AG04449 (cell line): ENCODE results near the gene ALX3.

Source experiments
- CTCF ChIA-PET: fragments of 350-600 bp; formaldehyde crosslinking; extraction: SDS; loops from one replicate; lab custom pipeline; 2021; ENCODE audit warnings: antibody characterized with exemption; lab: Yijun Ruan, JAX
- POLR2A ChIA-PET: fragments of 400-600, 350-600 bp; formaldehyde crosslinking; extraction: SDS; loops from one replicate; lab custom pipeline; 2020; ENCODE audit warnings: antibody characterized with exemption, inconsistent platforms; lab: Yijun Ruan, JAX
- DNase-seq: peaks from one replicate; pipeline ENCODE4 v3.0.0-alpha.2; 2010; ENCODE audit warnings: low read depth, low spot score
- H3K4me3 ChIP-seq: 2 replicates; pipeline ENCODE4 v1.5.1; 2011; ENCODE audit warnings: low read depth, mild to moderate bottlenecking, control low read depth, low read length
- TF ChIP-seq, protein P1 (sequence below): IDR thresholded peaks from one replicate; pipeline ENCODE4 v1.5.1; 2011; ENCODE audit warnings: mild to moderate bottlenecking, moderate library complexity, low read length, control low read depth, inconsistent platforms; ENCODE audit not compliant: insufficient read depth; ENCODE audit errors: missing control alignments

Gene ALX3

DNA sequence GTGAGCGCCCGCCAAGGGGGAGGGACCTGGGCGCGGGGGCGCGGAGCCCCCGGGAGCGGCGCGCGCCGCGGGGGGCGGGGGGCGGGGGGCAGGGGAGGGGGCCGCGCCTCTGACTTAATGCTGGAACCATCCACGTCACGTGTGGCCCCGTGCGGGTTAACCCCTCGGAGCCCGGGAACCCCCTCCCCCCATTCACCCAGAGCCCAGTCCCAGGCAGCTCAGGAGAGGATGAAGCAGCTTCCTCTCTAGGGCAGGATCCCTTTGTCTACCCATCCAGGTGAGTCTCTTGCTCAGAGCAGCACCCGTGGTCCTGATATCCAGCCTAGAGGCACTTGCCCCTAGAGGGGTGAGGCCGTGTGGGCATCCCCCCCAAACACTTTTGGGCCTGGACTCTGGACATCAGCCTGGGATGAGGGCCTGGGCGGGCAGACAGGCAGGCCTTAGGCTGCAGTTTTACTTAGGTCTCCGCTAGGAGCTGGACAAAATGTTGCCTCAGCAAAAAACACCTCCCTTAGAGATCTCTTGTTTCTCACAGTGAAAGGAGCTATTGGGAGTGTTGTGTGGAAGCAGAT is at the start of gene ALX3:
ALX3 (minus strand) TSS at position 2 of the 572 bp plus-strand sequence. CDS start 60 bp downstream, outside the sequence.
- TF ChIP-seq, protein P1, sequence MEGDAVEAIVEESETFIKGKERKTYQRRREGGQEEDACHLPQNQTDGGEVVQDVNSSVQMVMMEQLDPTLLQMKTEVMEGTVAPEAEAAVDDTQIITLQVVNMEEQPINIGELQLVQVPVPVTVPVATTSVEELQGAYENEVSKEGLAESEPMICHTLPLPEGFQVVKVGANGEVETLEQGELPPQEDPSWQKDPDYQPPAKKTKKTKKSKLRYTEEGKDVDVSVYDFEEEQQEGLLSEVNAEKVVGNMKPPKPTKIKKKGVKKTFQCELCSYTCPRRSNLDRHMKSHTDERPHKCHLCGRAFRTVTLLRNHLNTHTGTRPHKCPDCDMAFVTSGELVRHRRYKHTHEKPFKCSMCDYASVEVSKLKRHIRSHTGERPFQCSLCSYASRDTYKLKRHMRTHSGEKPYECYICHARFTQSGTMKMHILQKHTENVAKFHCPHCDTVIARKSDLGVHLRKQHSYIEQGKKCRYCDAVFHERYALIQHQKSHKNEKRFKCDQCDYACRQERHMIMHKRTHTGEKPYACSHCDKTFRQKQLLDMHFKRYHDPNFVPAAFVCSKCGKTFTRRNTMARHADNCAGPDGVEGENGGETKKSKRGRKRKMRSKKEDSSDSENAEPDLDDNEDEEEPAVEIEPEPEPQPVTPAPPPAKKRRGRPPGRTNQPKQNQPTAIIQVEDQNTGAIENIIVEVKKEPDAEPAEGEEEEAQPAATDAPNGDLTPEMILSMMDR = no peak
- POLR2A ChIA-PET = interaction anchor here (0.8 to 0.9 kb wide), 2 partner anchors 8 to 13 kb away, joined by 3 read pairs; no protein-coding TSS in a partner anchor
- CTCF ChIA-PET = interaction anchor here (0.8 to 3.1 kb wide), 12 partner anchors 8 to 46 kb away, joined by 3 to 23 read pairs (median 4); no protein-coding TSS in a partner anchor
- no peak for DNase-seq
- no peak within 1 kb of the TSS for H3K4me3 ChIP-seq

DNA sequence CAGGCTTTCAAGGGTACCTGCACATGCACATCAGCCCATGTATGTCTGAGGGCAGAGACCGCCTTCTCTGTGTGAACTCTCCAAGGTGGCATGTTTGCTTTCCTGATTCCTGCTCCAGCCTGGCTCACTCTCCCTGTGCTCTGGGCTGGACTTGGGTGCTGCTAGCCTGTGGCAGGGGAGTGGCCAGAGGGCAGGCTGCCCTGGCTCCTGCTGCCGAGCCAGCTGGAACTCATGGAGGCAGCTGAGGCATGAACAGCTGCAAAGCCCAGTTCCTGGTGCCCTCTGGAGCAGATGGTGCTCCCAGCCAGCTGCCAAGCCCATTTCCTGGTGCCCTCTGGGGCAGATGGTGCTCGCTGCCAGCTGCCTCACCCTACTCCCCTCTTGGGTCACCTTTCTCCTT is 49.4 kb upstream of the ALX3 start:
- POLR2A ChIA-PET = no interaction called here
- CTCF ChIA-PET = interaction anchor here (1.0 to 8.0 kb wide), 3 partner anchors 17 to 90 kb away, joined by 4 to 156 read pairs (median 5); no protein-coding TSS in a partner anchor
- no peak for DNase-seq
- TF ChIP-seq, protein P1 = no peak
- H3K4me3 ChIP-seq = no peak overlapping the region

DNA sequence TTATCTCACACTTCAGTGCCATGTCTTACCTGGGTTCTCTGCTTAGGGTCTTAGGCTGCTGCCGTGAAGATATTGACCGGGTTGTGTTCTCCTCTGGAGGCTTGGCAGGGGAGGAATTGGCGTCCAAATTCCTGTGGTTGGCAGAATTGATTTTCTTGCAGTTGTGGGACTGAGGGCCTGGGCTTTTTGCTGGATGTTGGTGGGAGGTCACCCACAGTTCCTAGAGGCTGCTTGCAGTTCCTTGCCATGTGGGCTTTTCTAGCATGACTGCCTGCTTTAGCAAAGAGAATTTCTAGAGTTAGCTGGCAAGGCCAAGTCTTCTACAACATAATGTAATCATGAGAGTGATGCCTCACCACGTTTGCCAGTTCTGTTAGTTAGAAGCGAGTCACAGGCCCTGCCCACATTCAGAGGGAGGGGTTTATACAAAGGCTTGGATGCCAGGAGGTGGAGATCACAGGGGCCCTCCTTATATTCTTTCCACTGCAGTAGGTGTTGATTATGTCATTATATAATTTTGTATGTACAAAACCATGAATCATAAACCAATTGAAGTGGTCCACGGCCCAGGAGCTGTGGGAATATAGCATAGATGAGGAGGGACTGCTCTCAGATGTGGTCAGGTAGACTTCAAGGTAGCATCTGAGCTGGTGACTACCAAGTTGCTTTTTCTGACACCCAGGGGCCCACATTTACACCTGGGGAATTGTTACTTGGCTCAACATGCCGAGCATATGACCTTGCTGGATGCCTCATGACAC is 48.3 kb upstream of the ALX3 start:
- CTCF ChIA-PET = interaction anchor here (1.0 to 38.2 kb wide), 8 partner anchors 16 to 94 kb away, joined by 3 to 935 read pairs (median 18); no protein-coding TSS in a partner anchor
- POLR2A ChIA-PET = no interaction called here
- TF ChIP-seq, protein P1 = no peak
- no peak overlapping the region for H3K4me3 ChIP-seq
- no peak for DNase-seq

DNA sequence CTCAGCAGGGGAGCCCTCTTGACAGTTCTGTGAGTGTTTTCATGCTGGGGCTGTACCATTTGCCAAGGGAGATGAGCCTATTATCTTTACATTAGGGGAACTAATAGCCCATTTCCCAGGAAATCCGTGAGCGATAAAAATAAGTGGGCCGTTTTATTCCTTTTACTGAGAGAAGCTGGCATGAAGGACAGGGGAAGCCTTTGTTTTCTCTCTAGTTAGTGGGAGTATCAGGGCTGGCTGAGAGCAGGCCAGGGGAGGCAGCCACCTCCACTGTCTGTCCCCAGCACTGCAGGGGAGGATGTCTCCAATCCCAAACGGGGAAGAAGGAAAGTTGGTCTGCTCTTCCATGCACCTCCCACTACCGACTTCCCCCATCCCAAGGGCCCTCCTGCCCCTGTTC is 44.3 kb upstream of the ALX3 start:
- no peak overlapping the region for H3K4me3 ChIP-seq
- ChIA-PET CTCF (interaction anchor here (1.3 to 38.2 kb wide), 6 partner anchors 12 to 381 kb away, joined by 3 to 935 read pairs (median 61); no protein-coding TSS in a partner anchor), POLR2A (no interaction called here)
- no peak for DNase-seq
- TF ChIP-seq, protein P1 = no peak

DNA sequence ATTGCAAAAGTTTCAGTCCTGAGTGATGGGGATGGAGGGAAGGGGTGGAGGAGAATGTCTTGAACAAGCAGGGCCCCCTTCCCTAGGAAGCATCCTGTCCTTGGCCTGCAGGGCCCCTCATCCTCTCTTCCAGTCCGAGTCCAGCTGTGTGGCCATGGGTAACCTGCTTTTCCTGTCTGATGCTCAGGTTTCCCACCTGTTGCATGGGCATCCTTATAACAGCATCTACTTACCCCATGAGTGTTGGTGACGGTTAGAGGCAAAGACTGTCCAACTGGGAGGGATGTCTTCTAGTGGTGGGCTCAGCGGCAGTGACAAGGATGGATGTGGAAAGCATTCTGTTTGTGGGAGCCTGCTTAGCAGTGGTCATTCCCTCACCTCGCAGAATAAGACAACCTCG is 43.7 kb upstream of the ALX3 start:
- ChIA-PET CTCF (interaction anchor here (1.2 to 38.2 kb wide), 8 partner anchors 12 to 382 kb away, joined by 3 to 935 read pairs (median 10); no protein-coding TSS in a partner anchor), POLR2A (no interaction called here)
- TF ChIP-seq, protein P1 = no peak
- DNase-seq = no peak
- H3K4me3 ChIP-seq = no peak overlapping the region

- DNase-seq = no peak
- TF ChIP-seq, protein P1 = no peak
- CTCF ChIA-PET = interaction anchor here (1.2 to 38.2 kb wide), 7 partner anchors 11 to 382 kb away, joined by 4 to 935 read pairs (median 14); no protein-coding TSS in a partner anchor
- POLR2A ChIA-PET = no interaction called here
- no peak overlapping the region for H3K4me3 ChIP-seq
These were observed 43.1 kb upstream of the ALX3 start for GRCh38 chr1:110113551-110113950.
